ENCODE results near the gene TP53BP1.

DNA sequence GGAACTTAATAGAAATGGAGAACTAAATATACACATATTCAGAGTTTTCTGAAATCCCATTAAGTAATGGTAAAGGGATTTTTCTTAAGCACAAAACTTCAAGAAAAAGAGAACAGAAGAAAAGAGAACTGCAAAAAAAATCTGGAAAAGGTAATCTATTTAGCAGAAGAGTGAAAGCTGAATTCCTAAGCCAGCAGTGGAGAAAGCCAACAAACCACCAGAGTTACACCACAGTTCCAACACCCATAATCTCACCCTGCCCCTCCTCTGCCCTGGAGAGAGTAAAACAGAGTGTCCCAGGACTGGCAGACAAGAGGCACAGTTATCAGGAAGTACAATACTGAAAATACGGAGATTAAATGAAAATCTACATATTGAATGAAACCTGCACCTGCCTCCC lies 29.4 kb downstream of the TP53BP1 start:
- TF ChIP-seq, protein P1, sequence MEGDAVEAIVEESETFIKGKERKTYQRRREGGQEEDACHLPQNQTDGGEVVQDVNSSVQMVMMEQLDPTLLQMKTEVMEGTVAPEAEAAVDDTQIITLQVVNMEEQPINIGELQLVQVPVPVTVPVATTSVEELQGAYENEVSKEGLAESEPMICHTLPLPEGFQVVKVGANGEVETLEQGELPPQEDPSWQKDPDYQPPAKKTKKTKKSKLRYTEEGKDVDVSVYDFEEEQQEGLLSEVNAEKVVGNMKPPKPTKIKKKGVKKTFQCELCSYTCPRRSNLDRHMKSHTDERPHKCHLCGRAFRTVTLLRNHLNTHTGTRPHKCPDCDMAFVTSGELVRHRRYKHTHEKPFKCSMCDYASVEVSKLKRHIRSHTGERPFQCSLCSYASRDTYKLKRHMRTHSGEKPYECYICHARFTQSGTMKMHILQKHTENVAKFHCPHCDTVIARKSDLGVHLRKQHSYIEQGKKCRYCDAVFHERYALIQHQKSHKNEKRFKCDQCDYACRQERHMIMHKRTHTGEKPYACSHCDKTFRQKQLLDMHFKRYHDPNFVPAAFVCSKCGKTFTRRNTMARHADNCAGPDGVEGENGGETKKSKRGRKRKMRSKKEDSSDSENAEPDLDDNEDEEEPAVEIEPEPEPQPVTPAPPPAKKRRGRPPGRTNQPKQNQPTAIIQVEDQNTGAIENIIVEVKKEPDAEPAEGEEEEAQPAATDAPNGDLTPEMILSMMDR (IDR thresholded peaks at IDR 0.05; ENCODE audit: poor library complexity) = no peak
- no peak for TF ChIP-seq EZH2phosphoT487 (IDR thresholded peaks at IDR 0.05; ENCODE audit: low read depth, severe bottlenecking, unreplicated experiment)
